Lower leg skin (tissue), 3 donors: ENCODE results near the gene NBEAL1.

Source experiments
- CTCF ChIP-seq, 3 donors: fragments of 450-650 bp; IDR thresholded peaks; one replicate each; pipeline ENCODE4 v1.5.1; 2016; ENCODE audit warnings: antibody characterized with exemption in 3 of 3, mild to moderate bottlenecking in 3 of 3, moderate library complexity in 2 of 3
- POLR2A ChIP-seq, 2 donors: fragments of 450-650 bp; IDR thresholded peaks; one replicate each; pipeline ENCODE4 v1.6.1; 2016 to 2017; ENCODE audit warnings: antibody characterized with exemption in 2 of 2, mild to moderate bottlenecking in 1 of 2, moderate library complexity in 1 of 2

GRCh38 chr2:203201426-203201825 is 186.8 kb downstream of the NBEAL1 start:
- no peak for TF ChIP-seq CTCF (IDR thresholded peaks at IDR 0.05)
- no peak for TF ChIP-seq POLR2A (IDR thresholded peaks at IDR 0.05)
